Measurements from ENCODE around the gene SYNDIG1.

The SYNDIG1 gene

GRCh38 chr20:24634855-24635254 is 165.4 kb downstream of the SYNDIG1 start:
- peak; percentile 23 for DNase-seq (ENCODE audit: low spot score)

- DNase-seq (ENCODE audit: low spot score): no peak
Measured at GRCh38 chr20:24636626-24637025, 167.2 kb downstream of the SYNDIG1 start.

- no peak for DNase-seq (ENCODE audit: low spot score)
Measured at GRCh38 chr20:24637087-24637486, 167.7 kb downstream of the SYNDIG1 start.

GRCh38 chr20:24637941-24638340 is 168.5 kb downstream of the SYNDIG1 start:
- no peak for DNase-seq (ENCODE audit: low spot score)

GRCh38 chr20:24638591-24639548 is 169.4 kb downstream of the SYNDIG1 start:
- no peak for DNase-seq (ENCODE audit: low spot score)

- no peak for DNase-seq (ENCODE audit: low spot score)
Measured at GRCh38 chr20:24640276-24640675, 170.8 kb downstream of the SYNDIG1 start.

- no peak for DNase-seq (ENCODE audit: low spot score)
Measured at GRCh38 chr20:24640686-24641085, 171.3 kb downstream of the SYNDIG1 start.

GRCh38 chr20:24643731-24644626 is 174.6 kb downstream of the SYNDIG1 start:
- no peak for DNase-seq (ENCODE audit: low spot score)

- DNase-seq (ENCODE audit: low spot score): no peak
Measured at GRCh38 chr20:24646321-24646720, 176.9 kb downstream of the SYNDIG1 start.

- DNase-seq (ENCODE audit: low spot score): peak; percentile 28
Measured at GRCh38 chr20:24647713-24648112, 178.3 kb downstream of the SYNDIG1 start.

GRCh38 chr20:24648481-24648880 is 179.1 kb downstream of the SYNDIG1 start:
- DNase-seq (ENCODE audit: low spot score): no peak

- no peak for DNase-seq (ENCODE audit: low spot score)
Measured at GRCh38 chr20:24648919-24649318, 179.5 kb downstream of the SYNDIG1 start.

GRCh38 chr20:24649787-24650490 is 180.5 kb downstream of the SYNDIG1 start:
- no peak for DNase-seq (ENCODE audit: low spot score)

- DNase-seq (ENCODE audit: low spot score): no peak
Measured at GRCh38 chr20:24651171-24651975, 181.9 kb downstream of the SYNDIG1 start.

GRCh38 chr20:24651976-24652345 is 182.5 kb downstream of the SYNDIG1 start:
- DNase-seq (ENCODE audit: low spot score): peak; percentile 41

- no peak for DNase-seq (ENCODE audit: low spot score)
Measured at GRCh38 chr20:24653306-24653705, 183.9 kb downstream of the SYNDIG1 start.

- DNase-seq (ENCODE audit: low spot score): no peak
Measured at GRCh38 chr20:24654425-24654824, 185.0 kb downstream of the SYNDIG1 start.

GRCh38 chr20:24656391-24656790 is 187.0 kb downstream of the SYNDIG1 start:
- no peak for DNase-seq (ENCODE audit: low spot score)

- no peak for DNase-seq (ENCODE audit: low spot score)
Measured at GRCh38 chr20:24657196-24657595, 187.8 kb downstream of the SYNDIG1 start.

- DNase-seq (ENCODE audit: low spot score): no peak
Measured at GRCh38 chr20:24657878-24658620, 188.6 kb downstream of the SYNDIG1 start.

All from cerebellar cortex (tissue), 1 donor.